PFSK-1 (cell line): ENCODE results near the gene PPA1.

Source experiments
- FOXP2 ChIP-seq: optimal IDR thresholded peaks from 2 replicates; pipeline ENCODE3; 2011; ENCODE audit warnings: borderline replicate concordance, control low read depth, inconsistent platforms; ENCODE audit not compliant: insufficient read depth; ENCODE audit errors: extremely low read length, extremely low read depth
- POLR2AphosphoS5 ChIP-seq: IDR thresholded peaks from 2 replicates; pipeline ENCODE4 v1.6.1; 2012; ENCODE audit warnings: low read depth, mild to moderate bottlenecking, control low read depth, low read length, moderate library complexity
- REST ChIP-seq, 2 experiments: IDR thresholded peaks; 2 replicates each; pipeline versions ENCODE4 v1.6.1 to v1.8.0; 2011 to 2012; ENCODE audit warnings: low read depth in 2 of 2, low read length in 2 of 2, control low read depth in 1 of 2, inconsistent platforms in 1 of 2, mild to moderate bottlenecking in 1 of 2, moderate library complexity in 1 of 2; ENCODE audit not compliant: insufficient read depth in 1 of 2
- SIN3A ChIP-seq: IDR thresholded peaks from 2 replicates; pipeline ENCODE4 v1.6.1; 2012; ENCODE audit warnings: mild to moderate bottlenecking, low read length, moderate library complexity, borderline replicate concordance; ENCODE audit not compliant: insufficient read depth
- TAF1 ChIP-seq: IDR thresholded peaks from 2 replicates; pipeline ENCODE4 v1.6.1; 2012; ENCODE audit warnings: low read length, control low read depth, borderline replicate concordance; ENCODE audit not compliant: insufficient read depth

Gene PPA1

GRCh38 chr10:70164163-70164562 is 69.1 kb downstream of the PPA1 start:
- TF ChIP-seq TAF1: no peak
- TF ChIP-seq FOXP2: no peak
- TF ChIP-seq SIN3A: no peak
- no peak for TF ChIP-seq POLR2AphosphoS5
- no peak for TF ChIP-seq REST (IDR thresholded peaks at IDR 0.05; ENCODE audit: insufficient read depth in 1 of 2, low read depth in 2 of 2, low read length in 2 of 2)

DNA sequence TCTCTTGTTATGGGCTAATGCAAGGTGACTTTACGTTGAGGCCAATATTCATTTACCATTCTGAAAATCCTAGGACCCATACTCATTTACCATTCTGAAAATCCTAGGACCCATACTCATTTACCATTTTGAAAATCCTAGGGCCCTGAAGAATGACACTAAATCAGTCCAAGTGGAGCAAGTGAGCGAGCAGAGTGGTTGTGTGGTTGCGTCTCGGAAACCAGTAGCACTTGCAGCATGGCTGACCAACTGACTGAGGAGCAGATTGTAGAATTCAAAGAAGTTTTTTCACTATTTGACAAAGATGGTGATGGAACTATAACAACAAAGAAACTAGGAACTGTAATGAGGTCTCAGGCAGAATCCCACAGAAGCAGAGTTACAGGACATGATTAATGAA is 69.8 kb downstream of the PPA1 start:
- TF ChIP-seq SIN3A: no peak
- no peak for TF ChIP-seq TAF1
- no peak for TF ChIP-seq REST (IDR thresholded peaks at IDR 0.05; ENCODE audit: insufficient read depth in 1 of 2, low read depth in 2 of 2, low read length in 2 of 2)
- TF ChIP-seq POLR2AphosphoS5: no peak
- TF ChIP-seq FOXP2: no peak

GRCh38 chr10:70162892-70163201 is 70.4 kb downstream of the PPA1 start:
- no peak for TF ChIP-seq POLR2AphosphoS5
- TF ChIP-seq TAF1: no peak
- TF ChIP-seq FOXP2: no peak
- TF ChIP-seq REST (IDR thresholded peaks at IDR 0.05; ENCODE audit: insufficient read depth in 1 of 2, low read depth in 2 of 2, low read length in 2 of 2): no peak
- no peak for TF ChIP-seq SIN3A

GRCh38 chr10:70162151-70162891 is 70.9 kb downstream of the PPA1 start:
- TF ChIP-seq REST (IDR thresholded peaks at IDR 0.05; ENCODE audit: insufficient read depth in 1 of 2, low read depth in 2 of 2, low read length in 2 of 2) (no peak), SIN3A (no peak), TAF1 (no peak), FOXP2 (no peak), POLR2AphosphoS5 (no peak)
